ENCODE measurements around the gene CHURC1. TPM values are rescaled to one million over a fixed set of nuclear protein-coding genes. Genes with fewer than 3 reads are reported as not detected.

The CHURC1 gene
- total RNA-seq, 2 experiments from 2014 or later: 50.1 to 54.0 TPM

DNA sequence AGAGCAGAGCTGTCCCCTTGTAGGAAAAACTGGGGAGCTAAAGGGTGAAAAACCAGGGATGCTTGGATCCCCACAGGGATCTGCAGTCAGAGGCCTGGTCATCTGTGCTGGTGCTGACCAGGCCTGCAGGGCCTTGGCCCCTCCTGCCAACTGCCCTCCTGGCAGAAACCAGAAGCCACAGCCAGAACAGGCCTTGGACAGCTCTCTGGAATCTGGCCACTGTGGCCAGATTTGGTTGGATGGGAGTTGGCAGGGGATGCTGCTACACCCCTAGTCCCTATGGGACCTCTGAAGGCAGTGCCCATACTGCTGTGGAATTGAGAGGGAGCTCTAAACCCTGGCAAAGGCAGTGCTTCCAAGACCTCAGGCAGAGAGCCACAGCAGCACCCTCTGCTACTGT lies 37.5 kb downstream of the CHURC1 start:
- Mint-ChIP-seq H3K4me1 (ENCODE audit: low read depth) (peaks cover 17% of the 10 kb centered on the region), H3K9me3 (no peaks in the 10 kb centered on the region), H3K27me3 (no peaks in the 10 kb centered on the region), H3K4me3 (no peak overlapping the region), H3K27ac (no peak overlapping the region), H3K36me3 (ENCODE audit: low read depth) (peaks cover 30% of the 10 kb centered on the region)
- ChIA-PET POLR2A (interaction anchor here (1.2 kb wide), 1 partner anchor 15 kb away, joined by 3 read pairs; no protein-coding TSS in a partner anchor), CTCF (no interaction called here)
- intact Hi-C loops (cut with DNase I, micrococcal nuclease): no loop called here
- Histone ChIP-seq H3K36me3 (ENCODE audit: insufficient read depth, low read length) (peaks cover 31% of the 10 kb centered on the region), H3K27ac (ENCODE audit: low read depth in 1 of 2, low read length in 2 of 2) (no peak overlapping the region), H3K4me3 (ENCODE audit: low read length) (no peak overlapping the region), H3K9me3 (ENCODE audit: control insufficient read depth in 1 of 2, insufficient read depth in 1 of 2, low read length in 2 of 2) (no peaks in the 10 kb centered on the region), H3K27me3 (ENCODE audit: control insufficient read depth in 1 of 2, insufficient read depth in 2 of 2, low read length in 2 of 2) (no peaks in the 10 kb centered on the region), H3K4me1 (ENCODE audit: insufficient read depth, low read length) (peaks cover 6% of the 10 kb centered on the region)
- DNase-seq: no peak
- no peak for TF ChIP-seq CTCF (IDR thresholded peaks at IDR 0.05)
- no peak for ATAC-seq (ENCODE audit: poor library complexity)

GRCh38 chr14:64952598-64953309 lies 38.5 kb downstream of the CHURC1 start:
- DNase-seq (no peak), ATAC-seq (ENCODE audit: poor library complexity) (no peak)
- ChIA-PET CTCF (no interaction called here), POLR2A (no interaction called here)
- Mint-ChIP-seq H3K36me3 (ENCODE audit: low read depth) (peaks cover 20% of the 10 kb centered on the region), H3K27me3 (no peaks in the 10 kb centered on the region), H3K27ac (no peak overlapping the region), H3K9me3 (no peaks in the 10 kb centered on the region), H3K4me3 (no peak overlapping the region), H3K4me1 (ENCODE audit: low read depth) (peaks cover 11% of the 10 kb centered on the region)
- no peak overlapping the region for H3K27ac ChIP-seq (ENCODE audit: low read depth in 1 of 2, low read length in 2 of 2)
- intact Hi-C loops (cut with DNase I, micrococcal nuclease): no loop called here
- no peak for TF ChIP-seq CTCF (IDR thresholded peaks at IDR 0.05)
- no peak overlapping the region for H3K4me3 ChIP-seq (ENCODE audit: low read length)
- H3K9me3 ChIP-seq (ENCODE audit: control insufficient read depth in 1 of 2, insufficient read depth in 1 of 2, low read length in 2 of 2): no peaks in the 10 kb centered on the region
- H3K4me1 ChIP-seq (ENCODE audit: insufficient read depth, low read length): no peaks in the 10 kb centered on the region
- no peaks in the 10 kb centered on the region for H3K27me3 ChIP-seq (ENCODE audit: control insufficient read depth in 1 of 2, insufficient read depth in 2 of 2, low read length in 2 of 2)
- peaks cover 24% of the 10 kb centered on the region for H3K36me3 ChIP-seq (ENCODE audit: insufficient read depth, low read length)

DNA sequence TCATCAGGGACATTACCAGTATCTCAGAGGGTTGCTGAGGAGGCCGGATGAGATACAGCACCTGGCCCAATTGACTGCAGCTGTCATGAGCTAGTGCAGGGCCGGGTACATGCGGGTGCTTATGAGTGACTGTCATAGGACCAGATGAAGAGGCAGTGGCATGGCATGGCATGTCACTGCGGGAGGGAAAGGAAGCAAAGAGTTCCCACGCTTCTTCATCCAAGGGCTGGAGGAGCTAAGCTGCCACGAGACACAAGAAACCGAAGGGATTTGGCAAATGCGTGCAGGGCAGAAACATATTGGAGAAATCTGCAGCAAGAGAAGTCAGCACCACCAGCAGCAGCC lies 39.0 kb downstream of the CHURC1 start:
- no peak overlapping the region for H3K27ac Mint-ChIP-seq
- Histone ChIP-seq H3K36me3 (ENCODE audit: insufficient read depth, low read length) (peaks cover 18% of the 10 kb centered on the region), H3K9me3 (ENCODE audit: control insufficient read depth in 1 of 2, insufficient read depth in 1 of 2, low read length in 2 of 2) (no peaks in the 10 kb centered on the region), H3K4me1 (ENCODE audit: insufficient read depth, low read length) (no peaks in the 10 kb centered on the region), H3K27ac (ENCODE audit: low read depth in 1 of 2, low read length in 2 of 2) (no peak overlapping the region), H3K4me3 (ENCODE audit: low read length) (no peak overlapping the region), H3K27me3 (ENCODE audit: control insufficient read depth in 1 of 2, insufficient read depth in 2 of 2, low read length in 2 of 2) (no peaks in the 10 kb centered on the region)
- H3K4me3 Mint-ChIP-seq: no peak overlapping the region
- H3K4me1 Mint-ChIP-seq (ENCODE audit: low read depth): peaks cover 11% of the 10 kb centered on the region
- no peaks in the 10 kb centered on the region for H3K9me3 Mint-ChIP-seq
- H3K27me3 Mint-ChIP-seq: no peaks in the 10 kb centered on the region
- intact Hi-C loops (cut with DNase I, micrococcal nuclease): no loop called here
- ATAC-seq (ENCODE audit: poor library complexity) (no peak), DNase-seq (no peak)
- ChIA-PET POLR2A (no interaction called here), CTCF (no interaction called here)
- no peak for TF ChIP-seq CTCF (IDR thresholded peaks at IDR 0.05)
- peaks cover 17% of the 10 kb centered on the region for H3K36me3 Mint-ChIP-seq (ENCODE audit: low read depth)

Data from CD4-positive, alpha-beta T cell (primary cell).